ENCODE data around the gene CPB1.
"Not testable (repeated sequence)": the region's sequence is repeated elsewhere in the genome, so short reads cannot be mapped to it uniquely, and the experiment has no call there.

CPB1 gene

GRCh38 chr3:148827585-148827984 is at the start of gene CPB1:
Gene CPB1, plus strand, starts transcription at chr3:148827811. Its CDS starts 13 bp downstream, at chr3:148827824.
- no peak for DNase-seq

- no peak for DNase-seq
Measured at GRCh38 chr3:148778926-148779325, 48.7 kb upstream of the CPB1 start.

- not testable (repeated sequence) for DNase-seq
Measured at GRCh38 chr3:148785026-148785425, 42.6 kb upstream of the CPB1 start.

GRCh38 chr3:148786159-148786558 is 41.5 kb upstream of the CPB1 start:
- not testable (repeated sequence) for DNase-seq

DNA sequence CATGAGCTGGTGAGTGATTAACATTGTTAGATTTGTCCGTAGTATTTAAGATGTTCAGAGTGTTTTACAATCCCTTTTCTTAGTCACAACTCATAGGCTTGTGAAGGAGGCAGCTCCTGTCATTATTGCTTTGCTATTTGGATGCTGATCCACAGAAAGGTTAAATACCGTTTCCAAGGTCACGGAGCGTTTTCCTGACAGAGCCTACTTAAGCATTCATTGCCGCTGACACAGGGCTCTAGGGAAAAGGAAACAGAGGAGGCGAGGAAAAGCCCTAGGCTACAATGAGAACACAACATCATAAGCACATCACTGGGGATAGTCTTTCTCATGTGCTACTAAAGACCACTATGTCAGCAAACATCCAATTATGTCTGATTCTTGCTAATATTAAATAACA is 38.5 kb upstream of the CPB1 start:
- DNase-seq, result peak; percentile 46

DNA sequence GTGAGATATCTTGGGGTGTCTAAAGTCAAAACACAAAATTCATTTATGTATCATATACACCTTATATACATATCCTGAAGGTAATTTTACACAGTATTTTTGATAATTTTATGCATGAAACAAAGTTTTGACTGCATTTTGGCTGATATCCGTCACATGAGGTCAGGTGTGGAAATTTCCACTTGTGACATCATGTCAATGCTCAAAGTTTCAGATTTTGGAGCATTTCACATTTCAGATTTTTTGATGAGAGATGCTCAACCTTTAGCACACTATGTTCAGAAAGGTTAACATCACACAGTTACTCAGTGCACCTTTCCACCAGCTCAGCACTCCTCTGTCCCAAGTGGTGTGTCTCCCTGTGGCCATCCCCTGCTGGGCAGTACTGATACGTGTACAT is 37.7 kb upstream of the CPB1 start:
- no peak for DNase-seq

DNA sequence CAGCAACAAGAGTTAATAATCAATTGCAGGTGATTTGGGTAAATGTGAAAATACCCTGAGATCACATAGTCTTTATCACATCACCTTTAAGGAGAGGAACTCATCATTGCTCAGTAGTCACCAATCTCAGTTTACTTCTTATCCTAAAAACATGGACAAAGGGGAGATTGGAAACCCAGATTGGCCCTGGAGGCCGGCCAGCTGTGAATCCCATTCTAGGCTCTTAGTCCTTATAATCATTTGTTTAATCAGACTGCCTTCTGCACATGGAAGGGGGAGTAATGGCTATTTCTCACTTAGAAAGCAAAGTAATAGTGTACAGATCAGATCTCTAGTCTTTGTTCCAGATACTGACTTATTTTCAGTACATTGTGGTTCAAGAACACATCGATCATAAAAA is 37.2 kb upstream of the CPB1 start:
- no peak for DNase-seq

DNA sequence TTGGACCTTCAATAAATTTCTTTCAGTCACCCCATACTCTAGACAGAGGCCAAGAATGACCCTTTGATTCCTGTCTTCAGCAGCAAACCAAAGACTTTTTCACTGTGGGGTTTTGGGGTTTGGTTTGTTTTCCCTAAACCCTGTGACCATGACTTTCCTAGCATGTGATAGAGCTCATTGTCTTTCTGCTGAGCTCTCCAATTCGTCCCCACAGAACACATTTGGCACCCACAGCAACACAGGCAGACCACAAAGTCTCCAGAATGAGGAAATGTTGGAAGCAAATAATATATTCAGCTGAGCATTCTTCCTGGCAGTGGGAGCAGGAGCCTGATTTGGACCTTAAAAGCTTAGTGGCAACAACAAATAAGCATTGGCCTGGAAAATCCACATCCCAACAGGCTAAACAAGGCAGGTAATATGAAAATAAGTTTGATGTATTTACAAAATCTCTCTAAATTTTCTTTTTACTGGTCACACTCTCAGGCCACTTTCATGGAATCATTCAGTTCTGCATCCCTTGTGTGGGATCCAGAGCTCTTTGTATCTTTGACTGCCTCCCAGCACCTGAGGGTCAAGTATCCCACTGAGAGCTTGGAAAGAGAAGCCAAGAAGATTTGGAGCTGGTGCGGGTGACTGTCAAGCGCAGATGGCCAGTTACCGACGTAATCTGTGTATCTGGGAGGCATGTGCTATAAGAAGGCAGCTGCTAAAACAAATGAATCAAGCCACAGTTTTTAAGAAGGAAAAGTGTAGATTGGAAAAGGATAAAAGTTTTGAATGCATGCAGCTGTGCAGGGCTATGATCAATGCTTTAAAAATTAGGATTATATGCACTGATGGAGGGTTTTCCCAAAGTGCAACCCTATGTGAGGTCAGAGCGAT is 36.5 kb upstream of the CPB1 start:
- peak; percentile 29 for DNase-seq

DNA sequence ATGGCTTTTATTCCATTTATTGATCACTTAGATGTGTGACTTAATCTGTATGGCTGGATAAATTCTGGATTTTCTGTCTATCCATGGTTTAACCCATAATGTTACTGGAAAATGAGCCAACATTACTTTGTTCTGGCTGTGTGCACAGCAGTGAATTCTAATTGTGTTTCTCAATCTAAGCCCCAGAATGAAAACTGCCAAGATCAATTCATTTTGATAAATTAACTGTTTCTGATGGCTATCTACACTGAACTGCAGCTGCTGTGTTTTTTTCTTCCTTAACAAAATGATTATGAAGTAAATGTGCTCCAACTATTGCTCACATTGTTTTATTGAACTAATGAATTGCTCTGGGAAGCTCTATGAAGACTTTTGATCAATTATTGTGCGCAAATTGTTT is 35.7 kb upstream of the CPB1 start:
- no peak for DNase-seq

DNA sequence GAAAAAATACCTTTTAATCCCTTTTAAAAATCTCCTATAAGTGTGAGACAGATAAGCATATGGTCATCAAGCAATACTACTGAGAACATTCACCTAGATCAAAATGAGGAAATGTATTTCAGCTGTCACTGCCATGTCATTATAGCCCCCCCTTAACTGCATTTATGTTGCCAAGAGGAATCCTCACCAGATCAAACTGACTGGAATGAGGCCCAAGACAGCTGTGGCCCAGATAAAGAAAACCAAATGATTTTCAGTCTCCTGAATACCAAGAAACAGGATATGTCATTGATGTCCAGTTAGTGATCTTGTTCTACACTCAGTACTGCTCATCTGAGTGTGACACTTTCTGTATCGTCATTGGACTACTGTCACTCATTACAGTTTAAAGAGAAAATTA is 35.1 kb upstream of the CPB1 start:
- peak; percentile 62 for DNase-seq

DNA sequence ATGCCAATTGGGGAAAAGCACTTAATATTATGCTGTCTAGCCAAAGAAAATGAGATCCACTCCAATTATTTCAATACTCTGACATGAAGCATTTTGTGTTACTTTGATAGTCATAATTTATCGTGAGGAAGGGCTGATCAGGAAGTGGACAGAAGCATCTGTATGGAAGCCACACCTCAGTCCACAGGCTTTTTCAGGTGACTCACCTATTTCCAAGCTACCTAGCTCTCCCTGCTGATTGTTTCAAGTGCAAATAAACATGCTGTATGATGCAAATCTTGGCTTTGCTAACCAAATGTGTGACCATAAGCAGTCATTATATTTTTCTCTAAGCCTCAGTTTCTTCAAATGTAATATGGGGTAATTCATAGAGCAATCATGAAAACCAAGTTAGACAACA is 30.8 kb upstream of the CPB1 start:
- peak; percentile 81 for DNase-seq

DNA sequence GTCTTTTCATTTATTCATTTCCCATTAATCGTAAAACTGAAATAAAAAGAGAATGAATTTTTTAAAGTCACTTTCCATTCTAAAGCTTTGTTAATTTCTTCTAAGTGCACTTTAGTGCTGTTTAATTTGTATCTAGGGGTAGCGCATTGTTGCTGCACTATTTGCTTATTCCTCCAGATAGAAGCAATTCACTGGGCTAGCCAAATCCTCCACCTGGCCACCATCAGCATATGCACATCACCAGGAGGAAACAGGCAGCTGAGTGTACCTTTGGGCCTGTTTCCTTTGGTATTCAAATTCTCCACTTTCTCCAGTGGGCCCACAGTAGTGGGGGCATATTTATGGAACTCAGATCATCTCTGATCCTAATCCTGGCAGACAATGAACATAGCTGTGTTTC is 29.8 kb upstream of the CPB1 start:
- peak; percentile 79 for DNase-seq

- no peak for DNase-seq
Measured at GRCh38 chr3:148800414-148800813, 27.2 kb upstream of the CPB1 start.

- DNase-seq, result no peak
Measured at GRCh38 chr3:148809835-148810234, 17.8 kb upstream of the CPB1 start.

- DNase-seq, result no peak
Measured at GRCh38 chr3:148815316-148816110, 12.1 kb upstream of the CPB1 start.

GRCh38 chr3:148816427-148816826 is 11.2 kb upstream of the CPB1 start:
- no peak for DNase-seq

GRCh38 chr3:148816981-148817525 is 10.6 kb upstream of the CPB1 start:
- DNase-seq, result peak; percentile 96

GRCh38 chr3:148820361-148821245 is 7.0 kb upstream of the CPB1 start:
- no peak for DNase-seq

DNA sequence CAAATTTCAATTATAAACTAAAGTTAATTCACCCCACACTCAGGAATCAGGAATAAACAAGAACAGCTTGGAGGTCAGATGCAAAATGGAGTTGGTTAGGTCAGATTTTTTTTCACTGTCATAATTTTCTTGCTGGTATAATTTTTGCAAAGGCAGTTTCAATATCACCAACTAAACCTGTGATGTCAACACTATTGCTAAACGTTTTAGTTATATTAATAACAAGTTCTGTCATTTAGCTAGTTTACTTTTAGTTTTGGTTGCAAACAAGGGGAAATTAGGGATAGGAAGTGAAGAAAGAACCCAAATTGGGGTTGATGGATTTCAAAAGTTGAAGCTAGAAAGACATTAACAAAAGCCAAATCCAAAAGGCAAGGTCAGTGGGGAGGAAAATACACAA is 4.6 kb upstream of the CPB1 start:
- no peak for DNase-seq

DNA sequence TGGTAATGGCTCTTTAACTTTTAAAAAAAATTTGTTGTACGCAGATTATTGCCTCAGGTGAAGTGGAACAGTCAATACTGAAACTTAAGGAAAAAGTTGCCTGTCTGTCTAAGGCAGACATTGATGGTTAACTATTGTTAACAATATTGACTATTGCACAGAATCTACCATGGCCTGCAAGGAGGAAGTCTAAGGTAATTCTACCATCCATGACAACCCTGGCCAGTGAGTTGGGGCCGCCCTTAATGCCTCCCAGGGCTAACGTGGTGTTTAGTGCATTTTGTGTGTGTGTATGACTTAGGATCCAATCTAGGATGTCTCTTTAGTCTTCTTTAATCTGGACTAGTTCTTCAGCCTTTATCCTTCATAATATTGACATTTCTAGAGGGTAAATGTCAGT is 2.1 kb upstream of the CPB1 start:
- DNase-seq, result no peak

DNA sequence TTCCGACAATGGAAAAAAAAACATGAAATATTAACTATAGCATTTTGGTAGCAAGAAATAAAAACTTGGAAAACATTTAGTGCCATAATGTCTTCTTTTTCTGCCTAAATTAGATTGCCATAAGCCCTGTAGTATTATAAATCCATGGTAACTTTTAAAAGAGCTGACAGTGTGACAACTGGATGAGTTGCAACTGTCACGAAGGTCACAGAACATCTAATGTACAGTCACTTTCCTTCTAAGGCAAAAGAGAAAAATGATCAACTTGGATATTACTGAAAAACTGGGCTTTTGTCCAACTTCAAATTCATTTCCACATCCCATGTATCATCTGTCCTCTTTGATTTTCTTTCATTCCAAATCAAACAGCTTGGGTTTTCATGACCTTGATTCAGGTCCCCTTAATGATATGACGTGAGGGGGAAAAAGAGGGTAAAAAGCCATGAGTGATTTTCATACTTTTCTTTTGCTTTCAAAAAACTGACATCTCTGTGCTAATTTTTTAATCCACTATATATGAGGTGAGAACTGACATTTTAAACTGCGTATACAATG is 602 bp downstream of the CPB1 start:
- DNase-seq, result no peak

DNA sequence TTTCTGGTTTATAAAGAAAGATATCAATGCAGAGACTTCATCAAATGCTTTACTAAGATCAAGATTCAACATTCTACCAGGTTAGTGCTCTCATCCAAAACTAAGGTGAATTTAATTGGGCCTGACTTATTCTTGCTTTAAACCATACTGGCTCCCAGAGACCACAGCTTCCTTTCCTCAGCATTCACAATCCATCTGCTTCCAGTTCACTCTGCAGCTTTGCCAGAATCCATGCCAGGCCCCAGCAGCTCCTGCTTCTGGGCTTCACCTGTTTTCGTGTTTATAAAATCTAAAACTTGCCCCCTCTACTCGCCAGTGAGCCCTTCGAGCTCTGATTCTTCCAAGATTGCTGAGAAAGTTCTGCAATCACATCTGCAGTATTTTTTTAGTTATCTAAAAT is 2.3 kb downstream of the CPB1 start:
- DNase-seq, result no peak

Measured in NCI-H526 treated with DMSO at 0.1 percent for 48 hours (cell line).